ENCODE results near the gene PEX5L. TPM values are rescaled to one million over a fixed set of nuclear protein-coding genes. Genes with fewer than 3 reads are reported as not detected.
A peak's percentile ranks its signal among the peaks of the same experiment; 100 is the strongest.

The PEX5L gene
- total RNA-seq, 1 donor from 2014 or later = 0.05 TPM

DNA sequence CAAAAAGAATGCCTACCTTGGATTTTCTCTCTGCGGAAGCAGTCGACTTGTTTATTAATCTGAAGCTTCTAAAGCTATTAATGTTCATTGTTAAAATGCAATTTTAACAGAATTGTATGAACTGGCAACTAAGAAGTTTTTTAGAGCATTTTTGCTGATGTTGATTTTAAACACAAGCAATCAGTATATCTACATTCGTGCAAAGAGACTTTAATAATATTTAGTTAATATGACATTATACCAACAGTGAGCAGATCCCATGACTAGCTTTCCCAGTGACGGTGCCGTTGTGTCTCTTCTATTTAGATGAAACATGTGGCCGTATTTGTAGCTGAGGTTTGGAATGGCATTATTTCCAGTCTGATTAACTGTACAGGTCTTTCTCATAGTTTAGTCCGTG is 88.0 kb downstream of the PEX5L start:
- no peak overlapping the region for H3K27ac Mint-ChIP-seq
- peaks cover 6% of the 10 kb centered on the region for H3K4me1 Mint-ChIP-seq (ENCODE audit: low read depth)
- H3K36me3 Mint-ChIP-seq (ENCODE audit: low read depth) = peaks cover 2% of the 10 kb centered on the region
- intact Hi-C loops (cut with micrococcal nuclease) = no loop called here
- no peak for DNase-seq (ENCODE audit: low spot score)
- H3K4me3 Mint-ChIP-seq (ENCODE audit: low read depth) = no peak overlapping the region
- H3K9me3 Mint-ChIP-seq = peaks cover 7% of the 10 kb centered on the region
- peaks cover 33% of the 10 kb centered on the region for H3K27me3 Mint-ChIP-seq (ENCODE audit: low read depth)

DNA sequence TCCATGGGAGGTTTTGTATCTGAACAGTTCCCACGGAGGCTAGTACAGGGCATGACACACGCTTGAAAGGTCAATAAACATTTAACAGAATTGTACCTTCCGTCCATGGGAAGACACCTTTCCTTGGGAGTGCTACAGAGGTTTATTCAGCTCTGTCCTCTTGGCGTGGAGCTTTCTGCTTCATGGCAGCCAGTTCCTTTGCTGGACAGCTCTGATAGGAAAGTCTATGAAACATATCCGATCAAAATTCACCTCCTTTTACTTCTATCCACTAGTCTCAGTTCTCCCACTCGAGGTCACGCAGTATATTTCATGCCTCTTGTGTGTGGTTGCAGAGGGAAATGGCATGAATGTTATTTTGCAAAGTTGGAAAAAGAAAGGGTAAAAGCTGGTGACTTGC is 91.2 kb downstream of the PEX5L start:
- no peak overlapping the region for H3K4me3 Mint-ChIP-seq (ENCODE audit: low read depth)
- H3K9me3 Mint-ChIP-seq = no peaks in the 10 kb centered on the region
- H3K27me3 Mint-ChIP-seq (ENCODE audit: low read depth) = peaks cover 37% of the 10 kb centered on the region
- intact Hi-C loops (cut with micrococcal nuclease) = no loop called here
- no peak for DNase-seq (ENCODE audit: low spot score)
- H3K4me1 Mint-ChIP-seq (ENCODE audit: low read depth) = no peaks in the 10 kb centered on the region
- H3K27ac Mint-ChIP-seq = no peak overlapping the region
- H3K36me3 Mint-ChIP-seq (ENCODE audit: low read depth) = no peaks in the 10 kb centered on the region

DNA sequence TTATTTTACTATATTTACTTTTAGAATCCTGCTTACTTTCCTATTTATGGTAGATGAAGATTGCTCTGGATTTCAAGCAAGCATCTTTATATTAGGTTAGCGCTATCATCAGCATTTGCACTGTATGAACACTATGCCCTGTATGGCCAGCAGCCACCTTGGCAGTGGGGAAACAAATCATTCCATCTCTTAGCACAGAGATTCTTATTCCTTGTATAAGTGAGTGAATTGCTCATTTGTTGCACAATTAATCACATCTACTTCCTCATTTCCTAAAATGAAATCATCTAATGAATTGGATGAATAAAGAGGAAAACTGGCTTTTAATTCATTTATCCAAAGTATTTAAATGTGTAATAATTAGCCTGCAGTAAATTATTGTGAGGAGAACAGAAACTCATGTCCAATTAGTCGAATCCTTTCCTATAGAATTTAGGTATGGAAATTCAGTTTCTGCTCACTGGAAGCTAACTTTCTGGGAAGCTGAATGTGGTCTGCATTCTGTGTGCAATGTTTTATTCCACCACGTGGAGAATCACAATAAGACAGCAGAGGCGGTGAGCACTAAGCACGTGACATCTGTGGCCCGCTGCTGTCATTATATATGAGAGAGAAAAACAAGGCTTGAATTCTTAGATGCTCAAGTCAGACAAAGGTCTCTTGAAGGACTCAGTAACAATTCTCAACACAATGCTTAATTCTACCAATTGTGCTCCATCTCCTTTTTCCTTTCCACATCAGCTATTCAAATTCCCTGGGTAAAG is 93.4 kb downstream of the PEX5L start:
- DNase-seq (ENCODE audit: low spot score) = no peak
- intact Hi-C loops (cut with micrococcal nuclease) = loop anchor here (2.0 kb wide), 1 partner anchor 14 kb away; no protein-coding TSS in a partner anchor
- H3K4me1 Mint-ChIP-seq (ENCODE audit: low read depth) = no peaks in the 10 kb centered on the region
- H3K9me3 Mint-ChIP-seq = no peaks in the 10 kb centered on the region
- peaks cover 32% of the 10 kb centered on the region for H3K27me3 Mint-ChIP-seq (ENCODE audit: low read depth)
- H3K4me3 Mint-ChIP-seq (ENCODE audit: low read depth) = no peak overlapping the region
- no peak overlapping the region for H3K27ac Mint-ChIP-seq
- no peaks in the 10 kb centered on the region for H3K36me3 Mint-ChIP-seq (ENCODE audit: low read depth)

DNA sequence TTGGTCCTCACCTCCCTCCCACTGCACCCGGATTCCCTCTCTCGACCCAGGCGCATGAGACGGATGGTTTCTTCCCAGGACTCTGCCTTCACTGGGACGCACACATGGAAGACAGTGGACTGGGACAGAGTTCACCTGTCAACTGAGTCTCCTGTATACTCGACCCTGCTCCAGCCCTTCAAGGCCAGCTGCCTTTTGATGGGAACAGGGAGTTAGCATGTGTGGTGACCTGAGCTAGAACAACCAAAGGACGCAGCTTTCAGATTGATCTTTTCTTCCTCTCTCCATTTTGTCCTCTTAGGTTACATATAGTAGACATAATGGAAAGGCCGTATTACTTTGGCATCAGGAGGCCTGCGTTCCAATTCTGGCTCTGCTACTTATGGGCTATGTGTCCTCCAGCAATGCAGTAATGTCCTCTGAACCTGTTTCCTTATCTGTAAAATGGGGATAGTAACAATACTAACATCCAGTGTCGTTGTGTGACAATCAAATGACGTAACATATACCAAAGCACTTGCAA is 94.1 kb downstream of the PEX5L start:
- DNase-seq (ENCODE audit: low spot score) = no peak
- Mint-ChIP-seq H3K4me1 (ENCODE audit: low read depth) (no peaks in the 10 kb centered on the region), H3K4me3 (ENCODE audit: low read depth) (no peak overlapping the region), H3K27me3 (ENCODE audit: low read depth) (peaks cover 32% of the 10 kb centered on the region), H3K36me3 (ENCODE audit: low read depth) (no peaks in the 10 kb centered on the region), H3K9me3 (no peaks in the 10 kb centered on the region), H3K27ac (no peak overlapping the region)
- intact Hi-C loops (cut with micrococcal nuclease) = loop anchor here (2.0 kb wide), 1 partner anchor 14 kb away; no protein-coding TSS in a partner anchor

DNA sequence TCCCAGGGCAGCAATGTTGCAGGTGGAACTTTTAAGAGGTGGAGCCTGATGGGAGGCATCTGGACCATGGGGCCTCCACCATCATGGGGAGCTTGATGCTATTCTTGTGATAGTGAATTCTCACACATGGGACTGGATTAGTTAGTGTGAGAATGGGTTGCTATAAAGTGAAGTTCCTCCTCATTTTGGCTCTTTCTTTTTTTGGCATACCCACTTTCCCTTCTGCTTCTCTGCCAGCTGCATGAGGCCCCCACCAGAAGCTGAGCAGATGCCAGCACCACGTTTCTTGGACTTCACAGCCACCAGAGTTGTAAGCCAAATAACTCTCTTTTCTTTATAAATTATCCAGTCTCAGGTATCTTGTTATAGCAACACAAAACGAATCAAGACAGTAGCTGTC is 101.0 kb downstream of the PEX5L start:
- H3K36me3 Mint-ChIP-seq (ENCODE audit: low read depth) = no peaks in the 10 kb centered on the region
- no peak overlapping the region for H3K27ac Mint-ChIP-seq
- peaks cover 24% of the 10 kb centered on the region for H3K27me3 Mint-ChIP-seq (ENCODE audit: low read depth)
- intact Hi-C loops (cut with micrococcal nuclease) = loop anchor here (10.0 kb wide), 1 partner anchor 659 kb away; no protein-coding TSS in a partner anchor
- no peak for DNase-seq (ENCODE audit: low spot score)
- no peak overlapping the region for H3K4me3 Mint-ChIP-seq (ENCODE audit: low read depth)
- H3K9me3 Mint-ChIP-seq = no peaks in the 10 kb centered on the region
- no peaks in the 10 kb centered on the region for H3K4me1 Mint-ChIP-seq (ENCODE audit: low read depth)

DNA sequence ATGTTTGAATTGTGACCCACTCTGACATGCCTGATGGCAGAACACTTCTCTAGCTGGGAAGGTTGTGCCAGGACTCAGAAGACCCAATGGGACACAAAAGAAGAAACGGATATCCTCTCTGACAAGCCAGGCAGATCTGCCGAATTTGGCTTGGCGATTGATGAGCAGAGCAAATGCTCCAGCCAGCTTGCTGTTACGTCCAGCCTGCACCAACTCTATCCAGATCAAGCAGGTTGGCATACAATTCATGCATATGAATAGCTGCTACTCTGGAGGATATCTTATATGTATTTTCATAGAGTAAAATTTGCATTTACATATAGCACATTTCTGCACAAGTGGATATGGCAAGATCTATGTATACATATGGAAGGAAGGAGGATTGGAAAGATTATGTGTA is 102.8 kb downstream of the PEX5L start:
- peaks cover 5% of the 10 kb centered on the region for H3K4me1 Mint-ChIP-seq (ENCODE audit: low read depth)
- no peaks in the 10 kb centered on the region for H3K36me3 Mint-ChIP-seq (ENCODE audit: low read depth)
- H3K27me3 Mint-ChIP-seq (ENCODE audit: low read depth) = peaks cover 20% of the 10 kb centered on the region
- H3K4me3 Mint-ChIP-seq (ENCODE audit: low read depth) = no peak overlapping the region
- DNase-seq (ENCODE audit: low spot score) = no peak
- no peak overlapping the region for H3K27ac Mint-ChIP-seq
- intact Hi-C loops (cut with micrococcal nuclease) = loop anchor here (10.0 kb wide), 1 partner anchor 661 kb away; no protein-coding TSS in a partner anchor
- no peaks in the 10 kb centered on the region for H3K9me3 Mint-ChIP-seq

DNA sequence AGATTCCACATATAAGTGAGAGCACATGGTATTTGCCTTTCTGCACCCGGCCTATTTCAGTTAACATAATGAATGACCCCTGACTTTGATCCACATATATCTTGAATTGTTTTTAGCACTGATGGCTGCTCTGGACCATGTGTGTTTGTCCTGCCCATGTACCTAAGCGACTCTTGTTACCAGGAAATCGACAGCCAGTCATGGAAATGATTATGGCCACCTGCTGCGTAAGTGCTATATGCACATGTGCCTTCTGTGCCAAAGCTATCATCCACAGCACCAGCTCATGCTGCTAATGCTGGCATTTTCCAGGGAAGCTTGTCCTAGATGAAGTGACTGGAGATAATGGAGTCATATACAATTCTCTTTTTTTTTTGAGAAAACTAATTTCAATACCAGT is 103.7 kb downstream of the PEX5L start:
- intact Hi-C loops (cut with micrococcal nuclease) = loop anchor here (10.0 kb wide), 1 partner anchor 662 kb away; no protein-coding TSS in a partner anchor
- Mint-ChIP-seq H3K9me3 (no peaks in the 10 kb centered on the region), H3K27ac (no peak overlapping the region), H3K4me3 (ENCODE audit: low read depth) (no peak overlapping the region), H3K27me3 (ENCODE audit: low read depth) (peaks cover 20% of the 10 kb centered on the region), H3K4me1 (ENCODE audit: low read depth) (peaks cover 5% of the 10 kb centered on the region), H3K36me3 (ENCODE audit: low read depth) (no peaks in the 10 kb centered on the region)
- DNase-seq (ENCODE audit: low spot score) = no peak

DNA sequence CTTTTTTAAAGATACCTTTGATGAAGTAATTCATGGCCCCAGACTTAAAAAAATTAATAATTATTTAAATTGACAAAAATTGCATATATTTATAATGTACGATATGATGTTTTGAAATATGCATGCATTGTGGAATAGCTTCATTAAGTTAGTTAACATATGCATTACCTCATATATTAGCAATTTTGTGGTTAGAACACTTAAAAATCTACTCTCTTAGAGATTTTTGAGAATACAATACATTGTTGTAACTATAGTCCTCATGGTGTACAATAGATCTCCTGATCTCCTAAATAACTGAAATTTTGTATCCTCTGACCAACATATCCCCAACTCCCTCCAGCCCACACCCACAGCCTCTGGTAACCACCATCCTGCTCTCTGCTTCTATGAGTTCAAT is 104.1 kb downstream of the PEX5L start:
- intact Hi-C loops (cut with micrococcal nuclease) = loop anchor here (10.0 kb wide), 1 partner anchor 662 kb away; no protein-coding TSS in a partner anchor
- Mint-ChIP-seq H3K27ac (no peak overlapping the region), H3K27me3 (ENCODE audit: low read depth) (peaks cover 18% of the 10 kb centered on the region), H3K4me1 (ENCODE audit: low read depth) (peaks cover 5% of the 10 kb centered on the region), H3K4me3 (ENCODE audit: low read depth) (no peak overlapping the region), H3K9me3 (no peaks in the 10 kb centered on the region), H3K36me3 (ENCODE audit: low read depth) (no peaks in the 10 kb centered on the region)
- DNase-seq (ENCODE audit: low spot score) = no peak

DNA sequence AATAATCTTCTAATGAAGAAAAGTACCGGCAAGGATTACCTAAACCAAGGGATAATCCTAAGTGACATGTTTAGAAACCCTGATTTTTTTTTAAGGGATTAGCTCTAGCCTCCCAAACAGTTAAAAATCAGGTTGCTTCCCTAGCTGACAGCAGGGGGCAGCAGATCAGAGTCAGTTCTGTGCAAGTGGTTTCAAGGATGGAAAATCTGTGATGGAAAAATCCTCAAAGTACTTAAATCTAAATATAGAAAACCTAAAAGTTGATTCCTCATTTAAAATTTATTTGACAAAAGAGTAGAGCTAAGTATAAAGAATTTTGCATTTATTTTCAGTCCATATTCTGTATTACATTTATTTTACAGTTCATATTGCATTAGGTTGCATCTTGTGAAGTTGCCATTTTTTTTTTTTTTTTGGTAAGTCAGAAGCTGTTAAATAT is 107.6 kb downstream of the PEX5L start:
- no peaks in the 10 kb centered on the region for H3K9me3 Mint-ChIP-seq
- no peak overlapping the region for H3K27ac Mint-ChIP-seq
- no peak overlapping the region for H3K4me3 Mint-ChIP-seq (ENCODE audit: low read depth)
- H3K27me3 Mint-ChIP-seq (ENCODE audit: low read depth) = peaks cover 20% of the 10 kb centered on the region
- no peaks in the 10 kb centered on the region for H3K36me3 Mint-ChIP-seq (ENCODE audit: low read depth)
- peak; percentile 14 for DNase-seq (ENCODE audit: low spot score)
- peaks cover 9% of the 10 kb centered on the region for H3K4me1 Mint-ChIP-seq (ENCODE audit: low read depth)
- intact Hi-C loops (cut with micrococcal nuclease) = loop anchor here (5.0 kb wide), 3 partner anchors 88 to 158 kb away; partner anchors contain the start of gene PEX5L

DNA sequence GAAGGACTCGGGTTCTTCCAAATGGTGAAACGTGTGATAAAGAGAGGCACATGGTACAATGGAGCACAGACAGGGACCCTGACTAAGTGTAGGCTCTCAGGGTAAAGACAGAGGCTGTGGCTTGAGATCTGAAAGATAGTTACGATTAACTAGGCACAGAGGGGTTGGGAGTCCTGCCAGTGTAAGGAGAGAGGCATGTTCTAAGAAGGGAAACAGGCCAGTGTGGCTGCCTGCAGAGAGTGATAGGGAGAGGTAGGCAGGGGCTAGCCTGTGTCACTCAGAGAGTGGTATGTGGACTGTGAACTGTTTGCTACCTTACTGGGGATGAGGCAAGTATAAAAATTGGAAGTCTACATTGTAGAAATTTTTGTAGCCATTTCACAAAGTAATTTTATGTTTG is 109.5 kb downstream of the PEX5L start:
- intact Hi-C loops (cut with micrococcal nuclease) = loop anchor here (5.0 kb wide), 3 partner anchors 90 to 160 kb away; partner anchors contain the start of gene PEX5L
- no peak overlapping the region for H3K27ac Mint-ChIP-seq
- no peak for DNase-seq (ENCODE audit: low spot score)
- peaks cover 11% of the 10 kb centered on the region for H3K4me1 Mint-ChIP-seq (ENCODE audit: low read depth)
- no peak overlapping the region for H3K4me3 Mint-ChIP-seq (ENCODE audit: low read depth)
- H3K9me3 Mint-ChIP-seq = no peaks in the 10 kb centered on the region
- H3K27me3 Mint-ChIP-seq (ENCODE audit: low read depth) = peaks cover 13% of the 10 kb centered on the region
- H3K36me3 Mint-ChIP-seq (ENCODE audit: low read depth) = no peaks in the 10 kb centered on the region

DNA sequence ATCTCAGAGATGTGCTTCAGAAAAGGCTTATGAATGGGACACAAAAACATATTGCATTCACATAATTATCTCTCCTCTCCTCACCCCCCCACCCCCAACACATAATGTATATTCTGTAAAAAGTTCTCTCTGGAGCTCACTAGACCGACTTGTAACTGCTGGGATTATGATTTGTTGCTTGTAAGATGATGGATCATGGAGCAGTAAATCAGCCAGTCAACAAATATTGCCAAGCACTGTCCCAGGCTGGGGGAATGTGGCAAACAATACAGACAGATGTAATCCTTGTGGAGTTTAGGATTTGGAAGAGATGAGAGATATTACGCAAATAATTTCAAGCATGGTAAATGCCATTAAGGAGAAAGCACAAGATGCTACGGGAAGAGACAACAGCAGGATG is 114.8 kb downstream of the PEX5L start:
- H3K9me3 Mint-ChIP-seq = no peaks in the 10 kb centered on the region
- peaks cover 18% of the 10 kb centered on the region for H3K4me1 Mint-ChIP-seq (ENCODE audit: low read depth)
- H3K36me3 Mint-ChIP-seq (ENCODE audit: low read depth) = no peaks in the 10 kb centered on the region
- no peak overlapping the region for H3K4me3 Mint-ChIP-seq (ENCODE audit: low read depth)
- DNase-seq (ENCODE audit: low spot score) = no peak
- H3K27me3 Mint-ChIP-seq (ENCODE audit: low read depth) = peaks cover 11% of the 10 kb centered on the region
- no peak overlapping the region for H3K27ac Mint-ChIP-seq
- intact Hi-C loops (cut with micrococcal nuclease) = loop anchor here (1.0 kb wide), 1 partner anchor 45 kb away; no protein-coding TSS in a partner anchor

DNA sequence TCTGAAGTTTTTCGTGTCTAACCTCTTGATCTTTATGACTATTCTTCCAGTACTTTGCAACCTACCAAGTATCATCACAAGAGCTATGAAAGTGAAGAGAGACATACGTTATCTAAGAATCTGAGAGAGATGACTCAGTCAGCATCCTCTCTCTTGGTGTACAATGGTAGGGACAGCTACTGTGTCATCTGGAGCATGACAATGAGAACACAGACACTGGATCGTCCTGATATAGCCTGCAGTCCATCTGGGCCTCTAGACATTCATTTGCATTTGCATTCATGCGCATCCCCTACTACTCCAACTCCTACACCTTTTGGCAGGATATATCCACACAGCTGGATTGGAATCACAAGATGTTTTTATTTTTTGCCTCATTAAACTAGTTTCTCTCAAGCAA is 115.2 kb downstream of the PEX5L start:
- intact Hi-C loops (cut with micrococcal nuclease) = loop anchor here (1.0 kb wide), 1 partner anchor 46 kb away; no protein-coding TSS in a partner anchor
- Mint-ChIP-seq H3K36me3 (ENCODE audit: low read depth) (no peaks in the 10 kb centered on the region), H3K9me3 (no peaks in the 10 kb centered on the region), H3K4me1 (ENCODE audit: low read depth) (peaks cover 18% of the 10 kb centered on the region), H3K27ac (no peak overlapping the region), H3K4me3 (ENCODE audit: low read depth) (no peak overlapping the region), H3K27me3 (ENCODE audit: low read depth) (peaks cover 11% of the 10 kb centered on the region)
- no peak for DNase-seq (ENCODE audit: low spot score)
